ENCODE data around the gene IL12B.
"Not testable (repeated sequence)": the region's sequence is repeated elsewhere in the genome, so short reads cannot be mapped to it uniquely, and the experiment has no call there.

IL12B gene

GRCh38 chr5:159330131-159330800 is at the start of gene IL12B:
TSS of gene IL12B (minus strand) at chr5:159330487. CDS start at chr5:159326782, 3,705 bp downstream.
- no peak for DNase-seq (ENCODE audit: low read depth, low spot score)

GRCh38 chr5:159377653-159378052 is 47.4 kb upstream of the IL12B start:
- DNase-seq (ENCODE audit: low read depth, low spot score), result no peak

DNA sequence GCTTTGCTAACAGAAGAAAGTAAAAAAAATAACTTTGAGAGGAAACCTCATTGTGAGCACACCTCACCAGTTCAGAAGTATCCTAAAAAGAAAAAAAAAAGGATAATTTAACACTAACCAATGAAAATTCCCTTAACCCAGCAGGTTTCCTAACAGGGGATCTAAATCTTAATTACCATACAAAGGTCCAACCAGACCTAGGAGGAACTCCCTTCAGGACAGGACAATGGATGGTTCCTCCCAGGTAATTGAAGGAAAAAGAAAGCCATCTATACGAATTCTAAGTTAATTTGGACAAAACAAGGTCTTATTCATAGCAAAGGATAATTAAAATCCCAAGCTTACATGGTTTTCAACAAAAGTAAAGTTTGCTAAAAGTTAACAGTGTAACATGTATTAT is 37.6 kb upstream of the IL12B start:
- not testable (repeated sequence) for DNase-seq (ENCODE audit: low read depth, low spot score)

- DNase-seq (ENCODE audit: low read depth, low spot score), result not testable (repeated sequence)
Observed at GRCh38 chr5:159366776-159367175, 36.5 kb upstream of the IL12B start.

- DNase-seq (ENCODE audit: low read depth, low spot score), result no peak
Observed at GRCh38 chr5:159362220-159362619, 31.9 kb upstream of the IL12B start.

DNA sequence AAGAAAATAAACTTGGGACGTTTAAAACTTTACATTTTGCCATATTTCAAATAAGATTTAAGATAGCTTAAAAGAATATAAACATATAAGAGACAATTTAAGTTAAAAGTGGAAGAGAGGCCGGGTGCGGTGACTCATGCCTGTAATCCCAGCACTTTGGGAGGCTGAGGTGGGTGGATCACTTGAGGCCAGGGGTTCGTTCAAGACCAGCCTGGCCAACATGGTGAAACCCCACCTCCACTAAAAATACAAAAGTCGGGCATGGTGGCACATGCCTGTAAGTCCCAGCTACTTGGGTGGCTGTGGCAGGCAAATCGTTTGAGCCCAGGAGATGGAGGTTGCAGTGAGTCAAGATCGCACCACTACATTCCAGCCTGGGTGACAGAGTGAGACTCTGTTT is 29.6 kb upstream of the IL12B start:
- DNase-seq (ENCODE audit: low read depth, low spot score), result not testable (repeated sequence)

GRCh38 chr5:159359408-159359807 is 29.1 kb upstream of the IL12B start:
- DNase-seq (ENCODE audit: low read depth, low spot score), result no peak

- DNase-seq (ENCODE audit: low read depth, low spot score), result no peak
Observed at GRCh38 chr5:159353661-159354252, 23.5 kb upstream of the IL12B start.

GRCh38 chr5:159350644-159351043 is 20.4 kb upstream of the IL12B start:
- not testable (repeated sequence) for DNase-seq (ENCODE audit: low read depth, low spot score)

DNA sequence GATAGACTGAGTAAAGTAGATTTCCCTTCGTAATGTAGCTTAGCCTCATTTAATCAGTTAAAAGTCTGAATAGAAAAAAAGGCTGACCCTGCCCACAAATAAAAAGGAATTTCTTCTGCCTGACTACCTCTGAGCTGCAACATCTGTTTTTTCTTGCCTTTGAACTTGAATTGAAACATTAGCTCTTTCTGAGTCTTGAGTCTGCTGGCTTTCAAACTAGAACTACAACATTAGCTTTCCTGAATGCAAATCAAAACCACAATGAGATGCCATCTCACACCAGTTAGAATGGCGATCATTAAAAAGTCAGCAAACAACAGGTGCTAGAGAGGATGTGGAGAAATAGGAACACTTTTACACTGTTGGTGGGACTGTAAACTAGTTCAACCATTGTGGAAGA is 19.9 kb upstream of the IL12B start:
- not testable (repeated sequence) for DNase-seq (ENCODE audit: low read depth, low spot score)

- DNase-seq (ENCODE audit: low read depth, low spot score), result no peak
Observed at GRCh38 chr5:159345861-159346260, 15.6 kb upstream of the IL12B start.

DNA sequence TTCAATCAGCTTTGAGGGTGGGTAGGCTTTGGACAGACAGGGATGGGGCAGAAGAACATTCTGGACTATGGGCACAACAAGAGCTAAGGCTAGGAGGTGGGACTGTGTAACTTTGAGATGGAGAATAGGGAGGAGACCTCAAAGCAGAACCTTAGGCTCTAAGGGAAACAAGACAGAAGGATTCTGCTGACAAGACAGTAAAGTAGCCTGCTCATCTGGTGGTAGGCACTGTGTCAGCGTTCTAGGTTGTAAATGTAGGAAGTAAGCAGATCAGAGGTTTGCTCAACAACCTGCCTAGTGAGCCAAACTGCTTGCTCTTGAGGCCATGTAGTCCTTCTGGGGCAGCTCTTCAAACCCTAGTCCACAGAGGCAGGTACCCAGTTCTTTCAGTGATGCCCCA is 15.0 kb upstream of the IL12B start:
- DNase-seq (ENCODE audit: low read depth, low spot score), result no peak

DNA sequence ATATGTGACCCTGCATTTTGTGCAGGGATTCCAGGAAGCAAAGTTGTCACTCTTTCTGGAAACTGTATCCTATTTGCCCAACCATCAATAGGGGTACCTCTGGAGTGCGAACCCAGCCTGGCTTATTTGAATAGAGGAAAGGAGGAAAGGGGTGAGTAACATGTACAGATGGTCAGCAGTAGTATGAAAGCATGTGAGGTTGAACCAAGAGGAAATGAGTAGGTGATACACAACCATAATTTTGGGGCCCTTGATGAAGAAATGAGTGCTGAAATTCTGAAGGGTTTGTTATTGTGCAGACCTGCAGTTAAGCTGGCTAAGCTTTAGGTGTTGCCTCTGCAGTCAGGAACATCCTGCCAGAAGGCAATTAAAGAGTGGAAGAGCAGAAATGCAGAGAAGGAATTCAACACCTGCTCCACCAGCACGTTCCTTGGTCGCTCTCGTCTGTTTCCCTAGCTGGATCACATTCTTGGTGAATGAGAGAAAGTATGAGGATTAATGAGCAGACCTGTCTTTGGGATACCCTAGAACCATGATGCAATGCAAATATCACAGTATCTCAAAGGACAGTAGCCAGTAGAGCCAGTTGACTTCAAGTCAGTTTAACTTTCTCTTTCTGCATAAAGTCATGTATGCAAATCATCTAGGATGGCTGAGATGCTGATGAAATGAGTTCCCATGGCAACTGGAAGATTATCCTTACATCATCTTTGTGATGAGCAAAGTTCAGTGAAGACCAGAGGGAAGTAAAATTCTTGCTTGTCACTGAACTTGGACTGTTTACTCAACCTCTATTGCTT is 13.2 kb upstream of the IL12B start:
- DNase-seq (ENCODE audit: low read depth, low spot score), result no peak

DNA sequence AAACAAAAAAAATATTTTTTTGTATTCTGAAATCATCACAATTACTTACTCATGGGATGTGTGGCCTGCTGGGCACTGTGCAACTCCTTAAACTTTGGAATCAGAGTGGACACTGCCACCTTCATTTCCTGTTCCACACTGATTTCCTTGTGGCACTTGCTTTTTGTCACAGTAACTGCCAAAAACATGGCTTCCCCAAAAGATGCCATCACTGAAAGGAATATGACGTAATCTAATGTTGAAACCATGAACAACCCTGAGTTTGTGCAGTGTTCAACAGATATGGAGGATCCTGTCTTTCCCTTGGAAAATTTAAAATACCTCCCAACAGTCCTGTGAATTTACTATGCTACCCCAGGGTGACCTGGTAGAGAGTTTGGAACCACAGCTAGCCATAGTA is 12.6 kb upstream of the IL12B start:
- no peak for DNase-seq (ENCODE audit: low read depth, low spot score)

DNA sequence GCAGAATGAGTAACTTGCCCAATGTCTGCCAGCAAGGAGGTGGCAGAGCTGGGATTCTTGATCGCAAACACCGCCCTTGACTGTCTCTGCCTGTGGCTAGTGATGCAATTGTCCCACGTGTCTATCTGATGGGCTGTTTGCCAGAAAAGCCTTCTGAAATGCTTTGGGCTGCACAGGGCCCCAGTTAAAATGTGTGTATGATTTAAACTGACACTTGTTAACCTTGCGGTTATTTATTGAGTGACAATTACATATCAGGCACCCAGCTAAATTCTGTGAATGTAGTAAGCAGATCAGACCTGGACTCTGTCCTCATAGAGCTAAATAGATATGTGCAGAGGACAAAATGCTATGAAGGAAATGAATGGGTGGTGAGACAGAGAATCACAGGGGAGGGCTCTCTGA is 11.6 kb upstream of the IL12B start:
- no peak for DNase-seq (ENCODE audit: low read depth, low spot score)

- DNase-seq (ENCODE audit: low read depth, low spot score), result no peak
Observed at GRCh38 chr5:159341145-159341544, 10.9 kb upstream of the IL12B start.

DNA sequence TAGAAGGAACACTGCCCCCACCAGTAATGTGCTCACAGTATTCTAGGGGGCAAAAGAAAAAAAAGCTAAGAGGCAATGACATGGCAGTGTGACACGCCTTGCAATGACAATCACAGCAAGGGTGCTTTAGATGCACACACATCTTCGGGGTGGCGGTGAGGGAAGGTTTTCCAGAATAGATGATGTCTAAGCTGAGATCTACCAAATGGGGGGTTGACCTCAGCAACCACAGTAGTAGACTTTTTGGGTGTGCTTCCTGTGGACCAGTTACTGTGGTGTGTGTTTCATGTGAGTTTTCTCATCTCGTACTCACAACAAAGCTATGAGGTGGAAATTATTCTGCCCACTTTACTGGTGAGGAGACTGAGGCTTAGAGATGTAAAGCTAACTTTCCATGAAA is 10.2 kb upstream of the IL12B start:
- DNase-seq (ENCODE audit: low read depth, low spot score), result no peak

GRCh38 chr5:159339460-159339859 is 9.2 kb upstream of the IL12B start:
- DNase-seq (ENCODE audit: low read depth, low spot score), result no peak

- no peak for DNase-seq (ENCODE audit: low read depth, low spot score)
Observed at GRCh38 chr5:159338118-159338517, 7.8 kb upstream of the IL12B start.

DNA sequence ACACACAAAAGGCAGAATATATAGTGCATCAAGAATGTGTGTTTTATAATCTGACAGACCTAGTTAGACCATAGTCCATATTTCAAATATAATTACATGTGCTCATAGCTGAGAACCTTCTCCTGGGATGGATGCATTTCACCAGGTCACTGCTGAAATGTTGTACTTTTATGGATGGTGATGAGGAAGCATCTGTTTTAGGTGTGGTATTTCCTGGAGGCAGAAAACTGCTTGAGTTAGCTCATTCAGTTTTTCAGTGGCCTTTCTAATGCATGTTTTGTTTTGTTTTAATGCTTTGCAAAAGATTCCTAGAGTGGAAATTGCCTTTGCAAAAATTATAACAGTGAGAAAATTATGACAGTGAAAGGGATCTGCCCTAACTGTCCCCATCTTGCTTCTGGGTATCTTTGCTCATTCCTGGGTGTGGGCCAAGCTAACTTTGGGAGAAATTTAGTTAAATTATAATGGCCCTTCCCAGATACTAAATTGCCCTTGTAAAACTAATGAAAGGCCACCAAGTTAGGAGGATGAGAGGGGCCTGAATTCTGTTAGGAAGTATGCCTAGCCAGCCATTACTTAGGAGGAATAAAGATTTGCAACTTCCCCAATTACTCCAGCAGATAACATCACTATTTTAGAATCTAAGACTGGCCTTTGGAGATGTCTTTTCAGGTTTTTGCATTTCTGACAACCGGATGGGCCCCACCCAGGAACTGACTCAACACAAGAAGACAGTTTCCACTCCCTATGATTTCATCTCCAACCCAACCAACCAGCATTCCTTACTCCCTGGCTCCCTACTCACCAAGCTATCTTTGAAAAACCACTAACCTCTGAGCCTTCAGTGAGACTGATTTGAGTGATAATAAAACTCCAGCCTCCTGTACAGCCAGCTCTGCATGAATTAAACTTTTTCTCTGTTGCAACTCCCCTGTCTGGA is 7.0 kb upstream of the IL12B start:
- DNase-seq (ENCODE audit: low read depth, low spot score), result no peak

GRCh38 chr5:159336586-159336985 is 6.3 kb upstream of the IL12B start:
- no peak for DNase-seq (ENCODE audit: low read depth, low spot score)

DNA sequence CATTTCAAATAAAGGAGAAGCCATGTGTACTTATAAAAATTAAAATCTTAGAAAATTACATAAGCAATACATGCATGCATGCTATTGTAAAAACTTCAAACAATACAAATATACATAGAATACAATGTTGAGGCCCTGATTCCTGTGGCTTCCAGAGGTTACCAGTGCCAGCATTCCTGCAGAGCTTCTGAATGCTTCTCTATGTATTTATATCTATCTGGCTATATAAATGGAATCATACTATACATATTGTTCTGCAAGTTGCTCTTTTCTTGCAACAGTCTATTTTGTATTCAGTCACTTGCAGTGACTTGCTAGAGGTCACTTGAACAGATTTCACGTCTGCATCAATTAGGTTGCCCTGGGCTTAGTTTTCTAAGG is 3.2 kb upstream of the IL12B start:
- no peak for DNase-seq (ENCODE audit: low read depth, low spot score)

Measured in iPS DF 19.7 (cell line).